ELR (cell line): ENCODE data around the gene CYBB.

Experiments
- DNase-seq: peaks from one replicate; pipeline ENCODE4 v3.0.0-alpha.2; 2015; ENCODE audit warnings: low read depth

CYBB gene

GRCh38 chrX:37786624-37787422 is 7.0 kb downstream of the CYBB start:
- no peak for DNase-seq

- DNase-seq: no peak
Observed at GRCh38 chrX:37787423-37787869, 7.6 kb downstream of the CYBB start.

GRCh38 chrX:37796310-37796709 is 16.5 kb downstream of the CYBB start:
- no peak for DNase-seq

GRCh38 chrX:37796805-37797204 is 16.9 kb downstream of the CYBB start:
- DNase-seq: no peak

GRCh38 chrX:37799936-37800335 is 20.1 kb downstream of the CYBB start:
- no peak for DNase-seq

DNA sequence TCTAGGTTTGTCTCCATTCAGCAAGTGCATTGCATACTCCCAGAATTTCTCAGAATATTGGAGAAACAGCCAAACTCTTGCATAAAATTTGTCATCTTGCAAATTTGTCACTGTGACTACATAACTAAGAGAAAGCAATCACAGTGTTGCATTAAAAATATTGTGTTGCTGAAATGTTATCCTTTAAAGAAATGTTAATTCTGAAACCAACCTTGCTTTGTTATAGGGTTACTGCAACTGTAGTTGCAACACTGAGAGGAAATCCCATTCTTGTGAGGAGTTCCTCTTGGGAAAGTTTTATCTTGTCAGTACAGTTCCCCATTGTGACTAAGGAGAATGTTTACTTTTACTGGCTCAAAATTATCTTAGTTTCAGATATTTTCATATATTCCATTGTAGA is 20.9 kb downstream of the CYBB start:
- no peak for DNase-seq

GRCh38 chrX:37802028-37802427 is 22.2 kb downstream of the CYBB start:
- no peak for DNase-seq

DNA sequence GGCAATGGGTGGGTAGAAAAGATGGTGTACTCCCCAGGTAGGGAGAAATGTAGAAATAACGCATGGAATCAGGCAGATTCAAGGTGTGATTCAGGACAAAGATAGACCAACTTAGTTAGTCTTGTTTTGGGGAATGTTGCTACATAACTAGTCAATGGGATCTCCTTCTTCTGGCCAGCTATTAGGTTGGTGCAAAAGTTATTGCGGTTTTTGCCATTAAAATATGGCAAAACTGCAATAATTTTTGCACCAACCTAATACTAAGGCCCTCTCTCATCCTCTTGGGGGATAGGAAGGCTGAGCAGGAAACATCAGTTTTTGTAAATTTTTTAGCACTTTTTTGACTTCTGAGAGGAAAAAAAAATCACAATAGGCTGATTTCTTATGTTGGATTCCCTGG is 23.2 kb downstream of the CYBB start:
- no peak for DNase-seq

DNA sequence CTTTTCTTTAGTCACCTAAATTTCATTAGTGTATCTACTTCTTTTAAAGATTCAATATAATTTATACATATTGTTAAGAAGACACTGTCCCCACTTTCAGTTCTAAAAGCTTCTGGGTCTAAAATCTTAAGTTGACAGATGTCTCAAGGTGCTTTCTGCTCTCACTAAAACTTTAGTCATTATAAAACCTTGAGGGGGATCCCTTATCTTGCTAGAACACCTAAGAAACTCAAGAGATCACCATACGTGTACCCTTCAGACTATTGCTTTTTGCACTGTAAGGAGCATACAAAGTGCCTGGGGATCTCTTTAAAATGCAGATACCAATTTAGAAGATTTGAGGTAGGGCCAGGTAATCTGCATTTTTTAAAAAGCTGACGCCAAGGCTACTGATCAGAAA is 30.1 kb downstream of the CYBB start:
- DNase-seq: no peak

- DNase-seq: no peak
Observed at GRCh38 chrX:37812110-37812509, 32.3 kb downstream of the CYBB start.

GRCh38 chrX:37813570-37813969 is 33.7 kb downstream of the CYBB start:
- DNase-seq: no peak

DNA sequence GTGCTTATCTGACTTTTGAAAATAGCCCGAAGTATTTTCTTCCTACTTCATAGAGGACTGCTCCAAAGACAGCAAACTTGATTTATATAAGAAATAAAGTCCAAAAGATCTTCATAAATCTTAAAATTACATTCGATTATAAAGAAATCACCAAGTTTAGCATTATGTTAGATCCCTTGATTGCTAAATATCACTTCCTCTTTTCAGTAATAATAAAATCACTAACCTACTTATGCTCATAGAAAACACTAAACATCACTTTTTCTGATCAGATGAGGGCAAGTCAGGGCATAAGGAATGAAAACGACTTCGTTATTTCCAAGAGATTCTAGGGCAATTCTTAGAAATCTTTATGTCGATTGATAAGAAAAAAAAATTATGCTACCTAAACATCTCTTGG is 35.5 kb downstream of the CYBB start:
- no peak for DNase-seq

DNA sequence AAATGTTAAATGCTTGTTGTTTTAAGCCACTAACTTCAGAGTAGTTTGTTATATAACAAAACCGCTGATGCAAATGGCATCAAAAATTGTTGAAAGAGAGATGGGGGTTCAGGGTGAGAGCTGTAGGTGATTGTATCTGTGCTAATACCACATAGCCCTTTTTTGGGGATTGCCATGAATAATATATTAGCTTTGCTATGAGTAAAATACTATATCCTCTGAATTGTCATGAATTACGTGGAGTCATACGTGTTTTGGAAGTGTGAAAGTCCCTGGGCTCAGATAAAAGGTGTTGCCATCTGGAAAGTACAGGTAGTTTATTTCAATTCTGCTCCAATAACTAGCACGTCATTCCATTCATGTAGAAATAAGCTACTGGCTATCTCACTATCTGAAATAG is 36.9 kb downstream of the CYBB start:
- no peak for DNase-seq

DNA sequence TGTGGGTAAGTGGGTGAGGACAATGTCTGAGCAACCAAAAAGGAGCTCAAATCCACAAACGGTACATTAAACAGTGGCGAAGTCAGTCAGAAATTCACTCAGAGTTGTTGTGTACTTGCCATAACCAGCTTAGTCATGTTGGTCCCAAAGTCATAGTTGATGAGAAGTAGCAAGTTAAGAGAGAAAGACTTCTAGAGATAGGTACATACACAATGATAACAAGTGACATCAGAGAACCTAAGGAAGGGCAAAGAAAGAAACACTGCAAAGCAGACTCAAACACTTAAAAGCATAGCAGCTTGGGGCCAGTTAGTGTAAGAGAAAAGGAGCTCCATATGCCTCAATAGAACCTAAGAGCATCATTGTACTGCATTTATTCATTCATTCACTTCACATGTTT is 37.3 kb downstream of the CYBB start:
- no peak for DNase-seq

GRCh38 chrX:37817579-37817978 is 37.7 kb downstream of the CYBB start:
- DNase-seq: no peak

- no peak for DNase-seq
Observed at GRCh38 chrX:37818031-37818430, 38.2 kb downstream of the CYBB start.

- no peak for DNase-seq
Observed at GRCh38 chrX:37820646-37821045, 40.8 kb downstream of the CYBB start.

GRCh38 chrX:37824491-37825214 is 44.8 kb downstream of the CYBB start:
- DNase-seq: no peak

DNA sequence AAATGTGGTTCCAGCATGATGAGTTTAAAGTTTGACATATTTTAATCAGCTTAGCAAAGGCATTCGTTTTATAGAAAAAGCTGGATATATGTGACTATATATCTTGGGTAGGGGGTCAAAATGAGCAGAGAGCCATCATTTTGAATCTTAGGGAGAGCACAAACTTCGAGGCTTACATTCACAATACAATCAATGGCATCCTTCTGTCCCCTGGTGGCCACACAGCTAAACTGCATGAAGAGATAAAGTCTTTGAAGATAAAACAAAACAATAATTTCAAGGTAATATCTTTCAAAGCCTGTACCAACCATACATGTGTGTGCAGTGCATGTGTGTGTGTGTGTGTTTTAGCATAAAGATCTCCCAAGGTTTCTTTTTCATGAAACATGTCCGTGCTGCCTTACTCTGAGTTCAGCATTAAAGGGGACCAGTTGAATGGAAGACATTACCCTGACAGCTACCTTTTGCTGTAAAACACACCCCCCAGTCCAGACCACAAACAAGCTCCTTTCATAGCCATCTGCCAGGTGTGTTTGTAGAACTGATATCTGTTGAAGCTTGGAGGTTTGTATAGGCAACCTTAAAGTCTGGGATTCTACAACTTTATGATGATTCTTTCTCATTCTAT is 45.5 kb downstream of the CYBB start:
- peak; percentile 48 for DNase-seq

GRCh38 chrX:37829721-37830120 is 49.9 kb downstream of the CYBB start:
- no peak for DNase-seq

- no peak for DNase-seq
Observed at GRCh38 chrX:37830371-37830770, 50.5 kb downstream of the CYBB start.

DNA sequence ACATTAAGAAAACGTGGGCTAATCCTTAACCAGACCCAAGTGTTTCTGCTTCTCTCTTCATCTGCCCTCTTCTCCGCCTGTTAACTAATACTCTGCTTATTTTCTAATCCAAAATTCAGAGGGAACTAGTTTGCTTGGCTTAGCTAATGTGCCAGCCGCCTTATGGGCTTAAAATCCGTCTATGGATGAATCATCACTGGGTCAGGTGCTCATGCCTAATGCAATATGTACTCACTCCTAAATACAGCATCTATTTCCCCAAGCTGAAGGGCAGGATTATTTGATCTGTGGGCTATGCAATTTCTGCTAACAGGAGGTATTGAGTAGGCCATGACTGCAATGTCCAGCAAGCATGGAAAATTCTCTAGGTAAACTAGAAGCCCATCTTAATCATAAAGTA is 55.1 kb downstream of the CYBB start:
- no peak for DNase-seq

- no peak for DNase-seq
Observed at GRCh38 chrX:37840931-37841330, 61.1 kb downstream of the CYBB start.
